Measurements from ENCODE around the gene CD99.
"Not testable (repeated sequence)": the region's sequence is repeated elsewhere in the genome, so short reads cannot be mapped to it uniquely, and the experiment has no call there.

CD99 gene, protein sequence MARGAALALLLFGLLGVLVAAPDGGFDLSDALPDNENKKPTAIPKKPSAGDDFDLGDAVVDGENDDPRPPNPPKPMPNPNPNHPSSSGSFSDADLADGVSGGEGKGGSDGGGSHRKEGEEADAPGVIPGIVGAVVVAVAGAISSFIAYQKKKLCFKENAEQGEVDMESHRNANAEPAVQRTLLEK

GRCh38 chrX:2690856-2691542 is at the start of gene CD99:
CD99 (plus strand) TSS chrX:2691295; CDS start chrX:2691361, 66 bp downstream.
- no peak for DNase-seq

GRCh38 chrX:2642146-2642545 is 48.9 kb upstream of the CD99 start:
- no peak for DNase-seq

- DNase-seq, result no peak
Observed at GRCh38 chrX:2642791-2643190, 48.3 kb upstream of the CD99 start.

DNA sequence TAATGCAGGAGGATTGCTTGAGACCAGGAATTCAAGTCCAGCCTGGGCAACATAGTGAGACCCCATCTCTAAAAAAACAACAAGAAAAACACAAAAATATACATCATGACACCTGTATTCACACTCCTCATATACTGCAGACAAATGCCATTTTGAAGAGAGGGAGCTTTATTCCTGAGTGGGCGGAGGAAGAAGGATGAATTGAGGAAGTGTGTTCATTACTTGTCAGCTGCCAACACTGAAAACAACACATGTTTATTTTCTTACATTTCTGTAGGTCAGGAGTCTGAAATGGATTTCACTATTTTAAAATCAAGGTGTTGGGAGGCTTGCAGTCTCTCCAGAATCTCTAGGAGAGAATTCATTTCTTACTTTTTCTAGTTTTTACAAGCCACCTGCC is 47.2 kb upstream of the CD99 start:
- no peak for DNase-seq

DNA sequence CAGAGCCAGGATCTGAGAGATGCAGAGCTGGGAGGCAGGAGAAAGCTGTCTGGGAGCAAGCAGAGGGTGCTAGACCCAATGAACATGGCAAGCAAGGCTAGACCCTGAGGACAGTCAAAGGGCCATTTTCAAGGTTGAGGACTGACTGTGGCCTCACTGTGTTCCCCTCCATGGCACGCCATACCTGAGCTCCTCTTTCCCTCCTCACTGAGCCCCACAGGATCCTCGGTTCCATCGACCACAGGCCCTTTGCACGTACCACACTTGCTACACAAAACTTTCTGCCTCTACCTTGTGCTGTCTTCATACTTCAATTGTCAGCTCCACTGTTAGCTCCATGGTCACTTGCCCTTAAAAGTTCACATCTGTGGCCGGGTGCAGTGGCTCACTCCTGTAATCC is 45.5 kb upstream of the CD99 start:
- no peak for DNase-seq

GRCh38 chrX:2647627-2648026 is 43.5 kb upstream of the CD99 start:
- DNase-seq, result no peak

- no peak for DNase-seq
Observed at GRCh38 chrX:2650037-2650436, 41.1 kb upstream of the CD99 start.

- DNase-seq, result no peak
Observed at GRCh38 chrX:2650865-2651264, 40.2 kb upstream of the CD99 start.

DNA sequence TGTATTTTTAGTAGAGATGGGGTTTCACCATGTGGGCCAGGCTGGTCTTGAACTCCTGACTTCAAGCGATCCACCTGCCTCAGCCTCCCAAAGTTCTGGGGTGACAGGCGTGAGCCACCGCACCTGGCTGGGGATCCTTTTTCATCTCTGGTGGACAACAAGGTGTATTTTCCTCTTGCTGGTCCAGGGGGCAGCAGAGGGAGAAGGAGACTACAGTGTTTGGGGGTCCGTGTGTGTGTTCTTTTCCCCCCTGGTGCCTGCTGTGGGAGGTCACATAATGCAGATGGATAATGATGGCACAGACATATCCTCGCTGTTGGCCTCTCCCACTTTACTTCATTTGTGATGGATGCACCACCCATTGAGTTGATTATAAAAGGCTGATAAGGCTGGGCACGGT is 39.0 kb upstream of the CD99 start:
- DNase-seq, result no peak

DNA sequence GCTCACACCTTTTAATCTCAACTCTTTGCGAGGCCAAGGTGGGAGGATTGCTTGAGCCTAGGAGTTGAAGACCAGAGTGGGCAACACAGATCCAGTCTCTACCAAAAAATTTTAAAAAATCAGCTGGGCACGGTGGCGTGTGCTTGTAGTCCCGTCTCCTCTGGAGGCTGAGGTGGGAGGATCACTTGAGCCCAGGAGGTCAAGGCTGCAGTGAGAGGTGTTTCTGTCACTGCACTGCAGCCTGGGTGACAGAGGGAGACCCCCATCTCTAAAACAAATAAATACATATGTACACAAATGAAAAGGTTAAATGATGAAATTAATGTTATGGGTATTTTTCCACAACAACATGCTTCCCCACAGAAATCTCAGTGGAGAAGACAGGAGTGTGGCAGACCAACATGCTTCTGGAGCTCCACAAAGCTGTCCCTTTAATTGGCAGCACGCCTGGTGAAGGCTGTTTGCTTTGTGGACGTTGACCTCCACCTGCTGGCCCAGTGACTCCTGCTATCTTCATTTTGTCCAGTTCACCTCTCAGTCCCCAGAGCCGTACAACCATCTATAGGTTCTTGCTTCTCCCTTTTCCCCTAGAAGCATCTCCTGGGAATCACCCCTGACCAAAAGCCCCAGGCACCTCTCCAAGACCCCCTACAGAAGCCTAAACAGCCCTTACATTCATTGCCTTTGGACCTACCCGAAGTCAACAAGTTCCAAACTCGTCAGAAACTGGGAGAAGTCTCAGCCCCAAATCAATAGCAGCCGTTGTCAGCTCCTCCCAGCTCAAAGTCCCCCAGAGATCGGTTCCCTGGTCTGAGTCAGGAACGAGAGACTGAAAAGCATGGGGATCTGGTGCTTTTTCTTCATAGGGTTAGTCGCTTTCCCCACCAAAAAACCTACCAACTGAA is 36.4 kb upstream of the CD99 start:
- DNase-seq, result no peak

- no peak for DNase-seq
Observed at GRCh38 chrX:2656257-2656836, 34.7 kb upstream of the CD99 start.

- DNase-seq, result no peak
Observed at GRCh38 chrX:2657532-2658113, 33.5 kb upstream of the CD99 start.

- DNase-seq, result no peak
Observed at GRCh38 chrX:2658585-2659292, 32.4 kb upstream of the CD99 start.

GRCh38 chrX:2662586-2662985 is 28.5 kb upstream of the CD99 start:
- DNase-seq, result no peak

DNA sequence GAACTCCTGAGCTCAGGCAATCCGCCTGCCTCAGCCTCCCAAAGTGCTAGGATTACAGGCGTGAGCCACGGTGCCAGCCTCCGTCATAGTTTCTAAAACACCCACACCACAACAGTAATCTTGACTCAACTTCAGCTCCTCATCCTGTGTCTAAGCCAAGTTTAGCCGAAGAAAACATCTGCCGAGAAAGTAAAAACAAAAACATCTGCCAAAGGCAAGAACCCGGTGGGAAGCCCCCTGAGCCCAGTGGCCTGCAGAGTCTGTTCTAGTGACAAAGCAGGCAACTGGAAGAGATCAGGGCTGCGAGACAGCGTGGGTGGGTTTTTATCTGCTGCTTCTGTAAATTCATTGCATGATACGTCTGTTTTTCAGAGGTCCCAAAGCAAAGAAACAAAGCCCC is 26.6 kb upstream of the CD99 start:
- DNase-seq, result no peak

DNA sequence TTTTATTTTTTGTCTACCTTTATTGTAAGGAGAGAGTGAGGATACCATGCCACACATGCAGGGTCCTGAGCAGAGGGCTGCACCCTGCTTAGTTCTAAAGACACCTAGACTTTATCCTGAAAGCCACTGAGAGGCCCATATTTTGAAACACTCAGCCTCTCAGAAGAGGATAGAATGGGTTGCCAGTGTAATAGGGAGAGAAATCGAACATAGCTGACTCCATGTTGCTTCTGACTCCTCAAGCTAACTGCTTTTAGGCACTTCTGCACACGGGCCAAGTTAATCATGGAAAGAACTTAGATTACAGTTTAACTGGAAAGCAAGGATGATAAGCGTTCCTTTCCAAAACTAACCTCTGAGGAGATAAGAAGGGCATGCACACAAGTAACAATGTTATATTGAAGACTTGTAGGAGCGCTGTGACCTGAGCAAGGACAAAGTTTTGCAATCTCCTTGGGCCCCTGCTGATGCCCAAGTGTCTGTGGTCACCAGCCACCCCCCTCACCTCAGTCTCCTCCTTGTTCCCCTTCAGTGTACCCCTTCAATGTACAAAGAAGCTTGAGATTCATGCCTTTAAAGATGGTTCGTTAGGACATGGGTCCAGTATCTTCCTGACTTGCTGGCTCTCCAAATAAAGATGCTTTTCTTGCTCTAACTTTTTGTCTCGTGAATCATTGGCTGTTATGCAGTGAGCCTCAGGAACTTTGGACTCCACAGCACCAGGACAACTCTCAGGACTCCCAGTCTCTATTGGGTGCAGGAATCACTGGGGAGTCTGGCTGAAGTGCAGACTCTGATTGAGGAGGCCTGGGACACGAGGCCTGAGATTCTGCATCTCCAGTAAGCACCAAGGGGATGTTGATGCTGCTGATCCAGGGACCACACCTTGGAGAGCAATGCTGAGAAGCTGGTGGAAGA is 25.4 kb upstream of the CD99 start:
- no peak for DNase-seq

DNA sequence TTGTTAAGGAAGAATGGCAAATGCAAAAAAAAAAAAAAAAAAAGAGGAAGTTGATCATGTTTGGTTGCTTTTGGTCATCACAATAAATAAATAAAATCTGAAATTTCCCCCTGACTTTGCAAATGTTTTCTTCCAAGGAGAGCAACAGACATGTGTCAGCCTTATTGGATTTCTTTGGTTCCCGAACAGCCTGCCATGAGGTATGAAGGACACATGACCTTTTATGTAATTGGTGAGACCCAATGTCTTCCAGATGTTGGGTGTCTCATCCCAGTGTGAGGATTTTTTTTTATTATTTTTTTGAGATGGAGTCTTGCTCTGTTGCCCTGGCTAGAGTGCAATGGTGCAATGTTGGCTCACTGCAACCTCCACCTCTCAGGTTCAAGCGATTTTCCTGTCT is 24.6 kb upstream of the CD99 start:
- DNase-seq, result no peak

GRCh38 chrX:2670978-2671377 is 20.1 kb upstream of the CD99 start:
- no peak for DNase-seq

DNA sequence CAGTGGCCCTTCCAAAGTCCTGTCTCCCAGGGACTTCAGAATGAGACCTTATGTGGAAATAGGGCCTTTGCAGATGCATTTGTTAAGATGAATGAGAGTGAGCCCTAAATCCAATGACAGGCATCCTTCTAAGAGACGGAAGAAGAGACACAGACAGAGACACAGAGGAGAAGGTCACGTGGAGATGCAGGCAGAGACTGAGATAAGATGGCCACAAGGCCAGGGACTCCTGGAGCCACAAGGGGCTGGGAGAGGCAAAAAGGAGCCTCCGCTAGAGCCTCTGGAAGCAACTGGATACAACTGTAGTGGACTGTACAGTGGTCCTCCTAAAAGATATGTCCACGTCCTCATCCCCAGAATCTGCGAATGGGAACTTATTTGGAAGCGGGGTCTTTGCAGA is 19.0 kb upstream of the CD99 start:
- DNase-seq, result no peak

DNA sequence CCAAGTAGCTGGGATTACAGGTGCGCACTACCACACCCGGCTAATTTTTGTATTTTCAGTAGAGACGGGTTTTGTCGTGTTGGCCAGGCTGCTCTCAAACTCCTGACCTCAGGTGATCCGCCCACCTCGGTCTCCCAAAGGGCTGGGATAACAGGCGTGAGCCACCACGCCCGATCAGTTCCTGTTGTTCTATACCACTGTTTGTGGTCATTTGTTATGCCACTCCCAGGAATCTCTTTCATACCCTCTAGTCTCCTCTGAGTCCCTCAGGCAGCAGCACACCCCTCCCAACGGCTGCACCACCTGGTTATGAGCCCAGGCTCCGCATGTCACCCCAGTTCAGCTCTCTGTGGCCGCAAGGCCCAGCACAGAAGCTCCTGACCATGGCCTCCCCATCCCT is 17.5 kb upstream of the CD99 start:
- DNase-seq, result no peak

GRCh38 chrX:2675657-2676200 is 15.4 kb upstream of the CD99 start:
- not testable (repeated sequence) for DNase-seq
